Measurements from ENCODE around the gene EPB41L2.

DNA sequence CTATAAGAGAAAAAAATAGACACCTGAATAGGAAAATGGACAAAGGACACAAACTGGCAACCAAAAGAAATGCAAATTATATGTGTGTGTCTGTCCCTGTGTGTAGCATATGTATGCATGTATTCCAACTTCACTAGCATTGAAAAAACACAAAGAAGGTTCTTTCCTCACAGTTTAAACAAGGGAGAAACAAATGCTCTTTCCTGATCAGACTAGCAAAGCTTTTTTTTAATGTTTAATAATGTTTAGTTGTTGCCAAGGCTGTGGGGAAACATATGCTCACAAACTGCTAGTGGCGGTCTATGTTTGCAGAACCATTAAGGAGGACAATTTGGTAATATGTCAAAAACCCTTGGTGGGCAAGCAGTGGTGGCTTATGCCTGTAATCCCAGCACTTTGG is 213.5 kb downstream of the EPB41L2 start:
- TF ChIP-seq, protein P1, sequence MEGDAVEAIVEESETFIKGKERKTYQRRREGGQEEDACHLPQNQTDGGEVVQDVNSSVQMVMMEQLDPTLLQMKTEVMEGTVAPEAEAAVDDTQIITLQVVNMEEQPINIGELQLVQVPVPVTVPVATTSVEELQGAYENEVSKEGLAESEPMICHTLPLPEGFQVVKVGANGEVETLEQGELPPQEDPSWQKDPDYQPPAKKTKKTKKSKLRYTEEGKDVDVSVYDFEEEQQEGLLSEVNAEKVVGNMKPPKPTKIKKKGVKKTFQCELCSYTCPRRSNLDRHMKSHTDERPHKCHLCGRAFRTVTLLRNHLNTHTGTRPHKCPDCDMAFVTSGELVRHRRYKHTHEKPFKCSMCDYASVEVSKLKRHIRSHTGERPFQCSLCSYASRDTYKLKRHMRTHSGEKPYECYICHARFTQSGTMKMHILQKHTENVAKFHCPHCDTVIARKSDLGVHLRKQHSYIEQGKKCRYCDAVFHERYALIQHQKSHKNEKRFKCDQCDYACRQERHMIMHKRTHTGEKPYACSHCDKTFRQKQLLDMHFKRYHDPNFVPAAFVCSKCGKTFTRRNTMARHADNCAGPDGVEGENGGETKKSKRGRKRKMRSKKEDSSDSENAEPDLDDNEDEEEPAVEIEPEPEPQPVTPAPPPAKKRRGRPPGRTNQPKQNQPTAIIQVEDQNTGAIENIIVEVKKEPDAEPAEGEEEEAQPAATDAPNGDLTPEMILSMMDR (IDR thresholded peaks at IDR 0.05) = no peak
- no peak for TF ChIP-seq ZFX (IDR thresholded peaks at IDR 0.05; ENCODE audit: borderline replicate concordance)
